ENCODE data around the gene NPAS3. TPM values are rescaled to one million over a fixed set of nuclear protein-coding genes. Genes with fewer than 3 reads are reported as not detected.

NPAS3 gene
- total and polyA plus RNA-seq, 2 donors (not counting 1 experiment from before 2014, with no cell fraction given), result 0.10 to 0.50 TPM

DNA sequence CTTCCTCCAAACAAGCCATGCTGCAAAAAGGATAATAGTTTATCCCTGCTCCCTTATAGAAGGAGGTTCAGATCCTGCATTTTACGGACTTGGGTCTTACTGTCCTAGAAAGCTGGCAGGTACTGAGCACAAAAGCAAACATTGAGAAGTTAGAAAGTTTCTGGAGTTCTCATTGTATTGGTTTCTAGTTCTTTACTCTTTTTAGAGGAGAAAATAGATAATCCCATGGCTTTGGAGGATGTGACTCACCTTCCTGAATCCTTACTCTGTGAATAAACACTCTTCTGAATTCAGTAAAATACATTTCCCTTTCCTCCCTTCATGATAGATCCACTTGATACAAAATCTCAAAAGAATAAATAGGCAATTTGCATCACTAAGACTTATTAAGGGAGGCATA lies 188.9 kb downstream of the NPAS3 start:
- DNase-seq (ENCODE audit: low read depth in 2 of 2), result peak in 1 of 2 donors; percentile 27
- TF ChIP-seq, protein P1, sequence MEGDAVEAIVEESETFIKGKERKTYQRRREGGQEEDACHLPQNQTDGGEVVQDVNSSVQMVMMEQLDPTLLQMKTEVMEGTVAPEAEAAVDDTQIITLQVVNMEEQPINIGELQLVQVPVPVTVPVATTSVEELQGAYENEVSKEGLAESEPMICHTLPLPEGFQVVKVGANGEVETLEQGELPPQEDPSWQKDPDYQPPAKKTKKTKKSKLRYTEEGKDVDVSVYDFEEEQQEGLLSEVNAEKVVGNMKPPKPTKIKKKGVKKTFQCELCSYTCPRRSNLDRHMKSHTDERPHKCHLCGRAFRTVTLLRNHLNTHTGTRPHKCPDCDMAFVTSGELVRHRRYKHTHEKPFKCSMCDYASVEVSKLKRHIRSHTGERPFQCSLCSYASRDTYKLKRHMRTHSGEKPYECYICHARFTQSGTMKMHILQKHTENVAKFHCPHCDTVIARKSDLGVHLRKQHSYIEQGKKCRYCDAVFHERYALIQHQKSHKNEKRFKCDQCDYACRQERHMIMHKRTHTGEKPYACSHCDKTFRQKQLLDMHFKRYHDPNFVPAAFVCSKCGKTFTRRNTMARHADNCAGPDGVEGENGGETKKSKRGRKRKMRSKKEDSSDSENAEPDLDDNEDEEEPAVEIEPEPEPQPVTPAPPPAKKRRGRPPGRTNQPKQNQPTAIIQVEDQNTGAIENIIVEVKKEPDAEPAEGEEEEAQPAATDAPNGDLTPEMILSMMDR (conservative IDR thresholded peaks at IDR 0.05 in 1 of 2, IDR thresholded peaks at IDR 0.05 in 1 of 2; ENCODE audit: low read depth in 1 of 2, low read length in 2 of 2), result no peak
- TF ChIP-seq EZH2 (IDR thresholded peaks at IDR 0.05; ENCODE audit: low read length, missing control alignments), result no peak
- no peak overlapping the region for H3K9ac ChIP-seq (ENCODE audit: insufficient read depth, low read length)
- H2AFZ ChIP-seq (ENCODE audit: low read length), result no peak overlapping the region
- H3K27me3 ChIP-seq (ENCODE audit: control insufficient read depth, insufficient read depth, low read length), result no peaks in the 10 kb centered on the region
- no peak overlapping the region for H3K27ac ChIP-seq (ENCODE audit: insufficient read depth, low read length)
- H3K4me3 ChIP-seq (replicated peaks in 1 of 4; ENCODE audit: control extremely low read depth in 1 of 4, insufficient read depth in 1 of 4, low read depth in 3 of 4, low read length in 4 of 4), result no peak overlapping the region
- no peaks in the 10 kb centered on the region for H3K4me1 ChIP-seq (ENCODE audit: control insufficient read depth, extremely low read depth, insufficient read depth, low read length)
- H3K9me3 ChIP-seq (ENCODE audit: control insufficient read depth, insufficient read depth, low read depth, low read length), result no peaks in the 10 kb centered on the region
- no peak overlapping the region for H3K4me2 ChIP-seq (ENCODE audit: extremely low read depth, insufficient read depth, low read length)
- no peaks in the 10 kb centered on the region for H4K20me1 ChIP-seq (ENCODE audit: control insufficient read depth, extremely low read depth, insufficient read depth, low read length)
- no peaks in the 10 kb centered on the region for H3K36me3 ChIP-seq (ENCODE audit: control insufficient read depth, insufficient read depth, low read length)
- no peaks in the 10 kb centered on the region for H3K79me2 ChIP-seq (ENCODE audit: control insufficient read depth, insufficient read depth, low read length)

GRCh38 chr14:33131801-33132200 lies 193.1 kb downstream of the NPAS3 start:
- Histone ChIP-seq H3K4me3 (replicated peaks in 1 of 4; ENCODE audit: control extremely low read depth in 1 of 4, insufficient read depth in 1 of 4, low read depth in 3 of 4, low read length in 4 of 4) (no peak overlapping the region), H3K9me3 (ENCODE audit: control insufficient read depth, insufficient read depth, low read depth, low read length) (no peaks in the 10 kb centered on the region), H4K20me1 (ENCODE audit: control insufficient read depth, extremely low read depth, insufficient read depth, low read length) (no peaks in the 10 kb centered on the region), H3K9ac (ENCODE audit: insufficient read depth, low read length) (no peak overlapping the region), H3K36me3 (ENCODE audit: control insufficient read depth, insufficient read depth, low read length) (no peaks in the 10 kb centered on the region), H2AFZ (ENCODE audit: low read length) (no peak overlapping the region), H3K79me2 (ENCODE audit: control insufficient read depth, insufficient read depth, low read length) (no peaks in the 10 kb centered on the region), H3K4me1 (ENCODE audit: control insufficient read depth, extremely low read depth, insufficient read depth, low read length) (no peaks in the 10 kb centered on the region), H3K4me2 (ENCODE audit: extremely low read depth, insufficient read depth, low read length) (no peak overlapping the region), H3K27me3 (ENCODE audit: control insufficient read depth, insufficient read depth, low read length) (no peaks in the 10 kb centered on the region), H3K27ac (ENCODE audit: insufficient read depth, low read length) (no peak overlapping the region)
- TF ChIP-seq EZH2 (IDR thresholded peaks at IDR 0.05; ENCODE audit: low read length, missing control alignments), result no peak
- TF ChIP-seq, protein P1 (conservative IDR thresholded peaks at IDR 0.05 in 1 of 2, IDR thresholded peaks at IDR 0.05 in 1 of 2; ENCODE audit: low read depth in 1 of 2, low read length in 2 of 2), result no peak
- DNase-seq (ENCODE audit: low read depth in 2 of 2), result no peak

GRCh38 chr14:33134162-33134561 lies 195.5 kb downstream of the NPAS3 start:
- no peak for TF ChIP-seq EZH2 (IDR thresholded peaks at IDR 0.05; ENCODE audit: low read length, missing control alignments)
- TF ChIP-seq, protein P1 (conservative IDR thresholded peaks at IDR 0.05 in 1 of 2, IDR thresholded peaks at IDR 0.05 in 1 of 2; ENCODE audit: low read depth in 1 of 2, low read length in 2 of 2), result no peak
- H3K4me3 ChIP-seq (replicated peaks in 1 of 4; ENCODE audit: control extremely low read depth in 1 of 4, insufficient read depth in 1 of 4, low read depth in 3 of 4, low read length in 4 of 4), result no peak overlapping the region

More at GRCh38 chr14:33134162-33134561, 195.5 kb downstream of the NPAS3 start:
- H3K4me2 ChIP-seq (ENCODE audit: extremely low read depth, insufficient read depth, low read length), result no peak overlapping the region
- H4K20me1 ChIP-seq (ENCODE audit: control insufficient read depth, extremely low read depth, insufficient read depth, low read length), result no peaks in the 10 kb centered on the region
- no peak overlapping the region for H2AFZ ChIP-seq (ENCODE audit: low read length)
- no peaks in the 10 kb centered on the region for H3K9me3 ChIP-seq (ENCODE audit: control insufficient read depth, insufficient read depth, low read depth, low read length)
- no peaks in the 10 kb centered on the region for H3K79me2 ChIP-seq (ENCODE audit: control insufficient read depth, insufficient read depth, low read length)
- no peaks in the 10 kb centered on the region for H3K36me3 ChIP-seq (ENCODE audit: control insufficient read depth, insufficient read depth, low read length)
- no peak overlapping the region for H3K27ac ChIP-seq (ENCODE audit: insufficient read depth, low read length)
- no peaks in the 10 kb centered on the region for H3K27me3 ChIP-seq (ENCODE audit: control insufficient read depth, insufficient read depth, low read length)
- H3K9ac ChIP-seq (ENCODE audit: insufficient read depth, low read length), result no peak overlapping the region
- no peaks in the 10 kb centered on the region for H3K4me1 ChIP-seq (ENCODE audit: control insufficient read depth, extremely low read depth, insufficient read depth, low read length)
- DNase-seq (ENCODE audit: low read depth in 2 of 2), result no peak
